Ectodermal cell (in vitro differentiated cells): ENCODE measurements around the gene FKBP1A.

Experiments
- H3K27ac ChIP-seq: 2 replicates; pipeline ENCODE4 v1.7.0; 2013; ENCODE audit warnings: mild to moderate bottlenecking, low read depth, low read length; ENCODE audit not compliant: insufficient read depth, poor library complexity, severe bottlenecking
- H3K27me3 ChIP-seq: 2 replicates; pipeline ENCODE4 v1.7.0; 2013; ENCODE audit warnings: mild to moderate bottlenecking, low read length; ENCODE audit not compliant: insufficient read depth, control insufficient read depth, poor library complexity, severe bottlenecking
- H3K36me3 ChIP-seq: one replicate; pipeline ENCODE4 v1.7.0; 2013; ENCODE audit warnings: low read length; ENCODE audit not compliant: control insufficient read depth, insufficient read depth
- H3K4me1 ChIP-seq: one replicate; pipeline ENCODE4 v1.7.0; 2013; ENCODE audit warnings: low read length; ENCODE audit not compliant: control insufficient read depth, insufficient read depth
- H3K4me3 ChIP-seq: 2 replicates; pipeline ENCODE4 v1.7.0; 2013; ENCODE audit warnings: low read depth, low read length, control low read depth; ENCODE audit not compliant: insufficient read depth
- H3K9me3 ChIP-seq: 2 replicates; pipeline ENCODE4 v1.7.0; 2013; ENCODE audit warnings: mild to moderate bottlenecking, low read length, moderate library complexity; ENCODE audit not compliant: control insufficient read depth
- WGBS, 2 experiments: methylation state at CpG; one replicate each; pipeline ENCODE4 v1.1.7; 2013; ENCODE audit warnings: missing lambda C conversion rate in 2 of 2; 5-methylcytosine and 5-hydroxymethylcytosine counted together

FKBP1A gene

DNA sequence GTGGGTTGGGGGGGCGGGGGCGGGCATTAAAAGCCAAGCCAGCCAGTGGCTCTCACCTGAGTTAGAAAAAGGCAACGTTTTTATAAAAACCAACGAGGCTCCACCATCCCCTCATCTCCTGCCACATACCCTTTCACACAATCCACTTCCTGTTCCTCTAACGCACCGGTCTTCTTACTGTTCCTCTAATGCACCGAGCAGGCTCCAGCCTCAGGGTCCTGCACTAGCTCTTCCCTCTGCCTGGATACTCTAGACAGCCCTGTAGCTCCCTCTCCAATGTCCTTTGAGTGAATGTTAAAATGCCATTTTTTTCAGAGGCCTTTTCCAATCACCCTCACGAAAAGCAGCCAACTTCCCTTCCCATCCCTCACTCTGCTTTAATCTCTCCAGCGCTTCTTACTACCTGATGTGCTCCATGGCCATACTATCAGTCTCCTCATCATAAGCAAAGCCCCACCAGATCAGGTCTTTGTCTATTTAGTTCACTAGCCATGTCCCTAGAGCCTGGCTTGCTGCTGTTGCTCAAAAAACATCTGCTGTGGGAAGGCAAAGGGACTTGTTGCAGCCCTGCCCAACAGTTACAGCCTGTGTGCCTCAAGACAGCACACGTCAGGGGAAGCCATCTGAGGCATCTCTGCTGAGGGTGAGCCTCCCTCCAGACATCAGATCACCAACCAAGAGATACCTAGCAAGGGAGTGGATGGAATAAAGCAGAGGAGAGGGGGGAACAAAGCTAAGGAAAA is 3.9 kb downstream of the FKBP1A start:
- H3K9me3 ChIP-seq = no peaks in the 10 kb centered on the region
- 85 to 86% methylated on average over 10 of the region's 10 CpGs for WGBS, 2 experiments
- H3K36me3 ChIP-seq = no peaks in the 10 kb centered on the region
- H3K27ac ChIP-seq = no peak overlapping the region
- H3K4me3 ChIP-seq = no peak overlapping the region
- peaks cover 1% of the 10 kb centered on the region for H3K27me3 ChIP-seq
- peaks cover 18% of the 10 kb centered on the region for H3K4me1 ChIP-seq

- Histone ChIP-seq H3K4me1 (peaks cover 18% of the 10 kb centered on the region), H3K27ac (no peak overlapping the region), H3K4me3 (no peak overlapping the region), H3K36me3 (no peaks in the 10 kb centered on the region), H3K27me3 (no peaks in the 10 kb centered on the region), H3K9me3 (no peaks in the 10 kb centered on the region)
- whole genome bisulfite sequencing, 2 experiments = 86 to 88% methylated on average over 6 of the region's 6 CpGs
Measured at GRCh38 chr20:1388253-1388652, 4.6 kb downstream of the FKBP1A start.

GRCh38 chr20:1386323-1386722 is 6.5 kb downstream of the FKBP1A start:
- Histone ChIP-seq H3K27ac (no peak overlapping the region), H3K4me3 (no peak overlapping the region), H3K27me3 (no peaks in the 10 kb centered on the region), H3K4me1 (peaks cover 15% of the 10 kb centered on the region), H3K9me3 (no peaks in the 10 kb centered on the region), H3K36me3 (no peaks in the 10 kb centered on the region)
- whole genome bisulfite sequencing, 2 experiments = 91 to 97% methylated on average over 4 of the region's 4 CpGs

DNA sequence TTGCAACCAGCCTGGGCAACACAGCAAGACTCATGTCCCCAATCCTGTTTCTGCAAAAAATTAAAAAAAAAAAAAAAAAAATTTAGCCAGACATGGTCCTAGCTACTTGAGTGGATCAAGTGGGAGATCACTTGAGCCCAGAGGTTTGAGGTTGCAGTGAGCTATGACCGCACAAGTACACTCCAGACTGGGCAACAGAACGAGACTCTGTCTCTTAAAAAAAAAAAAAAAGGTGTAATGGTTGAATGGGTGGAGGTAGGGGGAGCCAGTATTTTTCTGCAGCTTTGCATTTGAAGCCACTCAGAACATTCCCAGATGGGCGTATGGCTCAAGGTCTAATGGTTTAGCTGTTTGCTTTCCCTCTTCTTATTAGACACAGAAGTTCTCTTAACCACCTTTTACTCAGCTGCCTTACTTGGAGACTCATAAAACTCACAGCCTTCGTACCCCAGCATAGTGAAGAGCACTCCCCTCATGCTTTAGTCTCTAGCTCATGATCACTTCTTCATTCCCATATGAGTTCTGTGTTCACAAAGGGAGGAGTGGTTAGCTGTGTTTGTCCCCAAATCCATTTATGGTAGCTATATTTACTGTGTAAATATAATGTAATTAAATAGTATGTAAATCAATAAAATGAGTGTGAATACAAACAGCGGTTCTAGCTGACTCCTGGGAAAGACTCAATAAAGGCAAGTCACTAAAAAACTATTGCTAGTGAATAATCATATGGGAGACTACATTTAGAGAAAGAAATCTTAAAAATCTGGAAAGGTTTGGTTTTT is 9.0 kb downstream of the FKBP1A start:
- Histone ChIP-seq H3K27ac (no peak overlapping the region), H3K36me3 (no peaks in the 10 kb centered on the region), H3K9me3 (no peaks in the 10 kb centered on the region), H3K4me3 (no peak overlapping the region), H3K4me1 (no peaks in the 10 kb centered on the region), H3K27me3 (no peaks in the 10 kb centered on the region)
- WGBS, 2 experiments = 92 to 94% methylated on average over 5 of the region's 5 CpGs

DNA sequence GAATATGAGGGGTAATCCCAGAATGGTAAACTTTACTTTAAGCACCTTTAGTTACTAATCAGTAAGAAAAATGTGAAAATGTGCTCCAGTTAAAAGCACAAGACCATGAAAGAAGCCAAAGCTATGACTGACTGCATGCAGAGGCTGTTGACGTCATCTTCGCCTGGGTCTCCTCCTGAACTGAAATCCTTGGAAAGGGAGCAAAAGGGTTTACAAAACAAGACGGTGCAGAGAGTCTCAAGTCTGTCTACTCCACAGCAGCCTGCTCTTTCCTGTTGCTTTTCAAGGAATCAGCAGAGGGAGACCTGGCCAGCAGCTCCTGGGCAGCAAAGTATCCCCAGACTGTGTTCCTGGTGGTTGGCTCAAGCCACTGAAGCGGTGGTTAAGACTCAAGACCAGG is 10.2 kb downstream of the FKBP1A start:
- Histone ChIP-seq H3K27me3 (no peaks in the 10 kb centered on the region), H3K9me3 (no peaks in the 10 kb centered on the region), H3K36me3 (no peaks in the 10 kb centered on the region), H3K4me1 (no peaks in the 10 kb centered on the region), H3K4me3 (no peak overlapping the region), H3K27ac (no peak overlapping the region)
- WGBS, 2 experiments = 87 to 92% methylated on average over 4 of the region's 4 CpGs

DNA sequence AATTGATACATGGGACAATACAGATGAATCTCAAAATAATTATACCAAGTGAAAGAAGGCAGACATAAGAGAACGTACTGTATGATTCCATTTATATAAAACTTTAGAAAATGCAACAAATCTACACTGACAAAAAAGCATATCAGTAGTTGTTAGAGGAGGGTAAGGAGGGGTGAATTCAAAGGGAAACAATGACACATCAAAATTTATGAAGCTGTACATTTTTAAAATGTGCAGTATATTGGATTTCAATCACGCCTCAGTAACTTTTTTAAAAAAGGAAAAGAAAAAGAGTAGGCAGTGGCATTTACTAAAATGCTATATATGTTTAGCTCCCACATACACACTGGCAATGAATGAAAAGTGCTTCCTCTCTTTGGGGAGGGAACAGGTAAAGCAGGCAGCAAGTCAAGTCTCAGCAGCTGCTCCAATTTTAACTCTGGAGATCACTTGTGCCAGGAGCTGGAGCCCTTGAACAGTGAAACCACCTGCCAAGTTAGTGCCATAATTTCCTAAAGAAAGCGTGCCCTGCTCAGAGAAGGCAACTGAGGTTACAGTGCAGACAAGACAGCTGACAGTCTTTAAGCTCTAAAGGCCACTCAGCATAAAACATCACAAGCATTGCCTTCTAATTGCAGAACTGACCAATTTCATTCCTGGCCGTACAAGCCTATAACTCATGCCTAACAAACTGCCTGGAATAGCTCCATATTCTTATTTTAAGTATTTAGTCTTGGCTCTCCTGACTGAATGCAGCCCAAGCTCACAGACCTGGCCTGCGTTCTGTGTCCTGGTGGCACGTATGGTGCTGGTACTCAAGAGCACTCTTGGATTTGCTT is 10.9 kb downstream of the FKBP1A start:
- Histone ChIP-seq H3K27me3 (no peaks in the 10 kb centered on the region), H3K36me3 (no peaks in the 10 kb centered on the region), H3K4me3 (no peak overlapping the region), H3K27ac (no peak overlapping the region), H3K9me3 (no peaks in the 10 kb centered on the region), H3K4me1 (peaks cover 4% of the 10 kb centered on the region)
- WGBS, 2 experiments = 93 to 94% methylated on average over 4 to 6 of the region's 6 CpGs

GRCh38 chr20:1378735-1379125 is 14.1 kb downstream of the FKBP1A start:
- WGBS, 2 experiments = 93 to 95% methylated on average over 6 of the region's 6 CpGs
- H3K4me3 ChIP-seq = no peak overlapping the region
- H3K27me3 ChIP-seq = no peaks in the 10 kb centered on the region
- peaks cover 9% of the 10 kb centered on the region for H3K4me1 ChIP-seq
- H3K27ac ChIP-seq = no peak overlapping the region
- H3K36me3 ChIP-seq = peaks cover 3% of the 10 kb centered on the region
- H3K9me3 ChIP-seq = no peaks in the 10 kb centered on the region

DNA sequence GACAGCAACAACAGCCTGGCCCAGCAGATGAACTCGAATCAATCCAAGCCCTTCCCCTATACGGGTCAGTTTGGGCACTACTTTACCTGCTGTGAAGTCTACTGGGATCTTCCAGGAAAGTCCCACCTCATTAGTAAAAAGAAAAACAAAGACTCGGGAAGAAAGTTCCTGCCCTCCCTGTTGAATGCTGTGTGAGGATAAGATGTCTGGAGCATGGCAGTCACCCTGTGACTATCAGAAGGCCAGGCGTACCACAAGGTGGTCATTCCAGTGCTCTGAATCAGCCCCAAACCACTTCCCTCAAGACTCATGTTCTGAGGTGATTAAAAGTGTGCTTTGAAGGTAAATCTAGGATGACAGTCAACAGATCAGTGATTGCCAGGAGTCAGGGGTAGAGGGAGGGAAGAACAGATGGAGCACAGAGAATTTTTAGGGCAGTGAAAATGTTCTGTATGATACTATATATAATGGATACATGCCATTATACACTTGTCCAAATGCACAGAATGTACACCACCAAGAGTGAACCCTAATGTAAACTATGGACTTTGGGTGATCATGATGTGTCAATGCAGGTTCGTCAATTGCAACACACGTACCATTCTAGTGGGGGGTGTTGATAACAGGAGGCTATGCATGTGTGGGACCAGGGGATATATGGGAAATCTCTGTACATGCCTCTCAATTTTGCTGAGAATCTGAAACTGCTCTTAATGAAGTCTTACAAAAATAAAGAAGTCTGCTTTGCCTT is 14.7 kb downstream of the FKBP1A start:
- no peaks in the 10 kb centered on the region for H3K9me3 ChIP-seq
- 84 to 85% methylated on average over 6 of the region's 6 CpGs for WGBS, 2 experiments
- H3K27ac ChIP-seq = no peak overlapping the region
- peaks cover 9% of the 10 kb centered on the region for H3K4me1 ChIP-seq
- H3K36me3 ChIP-seq = peaks cover 3% of the 10 kb centered on the region
- no peaks in the 10 kb centered on the region for H3K27me3 ChIP-seq
- no peak overlapping the region for H3K4me3 ChIP-seq

DNA sequence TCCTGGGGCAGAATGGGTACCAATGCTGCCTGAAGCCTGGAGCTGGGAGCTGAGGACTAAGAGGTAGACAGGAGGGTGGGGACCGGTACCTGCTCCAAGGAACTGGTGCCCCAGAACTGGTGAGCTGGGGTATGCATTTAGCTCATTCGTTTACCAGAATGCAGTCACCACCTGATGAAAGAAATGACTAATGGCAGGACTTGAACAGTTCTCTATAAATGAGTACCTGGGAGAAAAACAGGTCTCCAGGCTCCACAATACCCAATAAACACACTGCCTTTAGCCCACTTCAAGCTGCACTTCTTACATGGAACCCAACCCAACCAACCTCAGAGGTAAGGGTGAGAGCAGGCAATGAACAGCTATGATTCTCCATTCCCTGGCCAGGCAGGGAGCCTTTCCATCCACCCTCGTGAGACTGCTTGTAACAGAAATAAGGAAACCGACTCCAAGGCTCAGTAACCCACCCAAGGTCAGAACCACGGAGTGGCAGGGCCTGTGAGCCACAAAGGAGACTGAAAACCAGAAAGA is 15.4 kb downstream of the FKBP1A start:
- H3K36me3 ChIP-seq = peaks cover 3% of the 10 kb centered on the region
- H3K27me3 ChIP-seq = no peaks in the 10 kb centered on the region
- H3K4me1 ChIP-seq = peaks cover 9% of the 10 kb centered on the region

More for the DNA sequence above, 15.4 kb downstream of the FKBP1A start:
- WGBS, 2 experiments = 89 to 90% methylated on average over 5 of the region's 5 CpGs
- no peak overlapping the region for H3K27ac ChIP-seq
- no peaks in the 10 kb centered on the region for H3K9me3 ChIP-seq
- H3K4me3 ChIP-seq = no peak overlapping the region
